Right lobe of liver (tissue), 6 donors: Measurements from ENCODE around the gene PIK3R3. TPM values are rescaled to one million over a fixed set of nuclear protein-coding genes. Genes with fewer than 3 reads are reported as not detected.
A peak's percentile ranks its signal among the peaks of the same experiment; 100 is the strongest.

Source experiments
- ATAC-seq, 4 donors: fragments of 200-7000 bp; cut with Tn5 transposase; one replicate each; pipeline ENCODE4 v1.9.1; 2020; ENCODE audit warnings: mild to moderate bottlenecking in 4 of 4, moderate library complexity in 4 of 4
- DNase-seq, 3 donors: peaks; one replicate each; pipeline ENCODE4 v3.0.0-alpha.2; 2020
- H3K27ac ChIP-seq, 3 donors: fragments of 200-600 bp; one replicate each; pipeline ENCODE4 v1.8.0; 2022
- H3K27me3 ChIP-seq, 2 donors: fragments of 200-600 bp; one replicate each; pipeline ENCODE4 v1.8.0; 2022
- H3K36me3 ChIP-seq, 4 donors: fragments of 200-600 bp; sonication (generic) in 1 of 4; one replicate each; pipeline versions ENCODE4 v1.5.1 to v1.8.0; 2017 to 2022; ENCODE audit warnings: control low read depth in 1 of 4
- H3K4me1 ChIP-seq, 4 donors: fragments of 200-600 bp; sonication (generic) in 1 of 4; one replicate each; pipeline versions ENCODE4 v1.5.1 to v1.8.0; 2017 to 2022; ENCODE audit warnings: control low read depth in 1 of 4
- H3K4me3 ChIP-seq, 3 donors: fragments of 200-600 bp; one replicate each; pipeline ENCODE4 v1.8.0; 2022
- H3K9me3 ChIP-seq, 4 donors: fragments of 200-600 bp; sonication (generic) in 1 of 4; one replicate each; pipeline versions ENCODE4 v1.5.1 to v1.8.0; 2017 to 2022; ENCODE audit warnings: control low read depth in 1 of 4
- CTCF ChIP-seq, 4 donors: fragments of 200-600 bp in 3 of 4; fragments of 450-650 bp in 1 of 4; IDR thresholded peaks; one replicate each; pipeline versions ENCODE4 v1.5.1 to v1.8.0; 2016 to 2022; ENCODE audit warnings: antibody characterized with exemption in 4 of 4, mild to moderate bottlenecking in 2 of 4
- POLR2A ChIP-seq: fragments of 450-650 bp; IDR thresholded peaks from one replicate; pipeline ENCODE4 v1.6.1; 2017; ENCODE audit warnings: antibody characterized with exemption, mild to moderate bottlenecking
- WGBS: methylation state at CpG from one replicate; pipeline ENCODE4 v1.1.6; 2018; ENCODE audit warnings: low coverage, low lambda C conversion rate; ENCODE audit not compliant: insufficient coverage; ENCODE audit errors: missing lambda C conversion rate; 5-methylcytosine and 5-hydroxymethylcytosine counted together
- intact Hi-C, 2 donors: fragments of 100-400 bp; cut with DNase I; formaldehyde crosslinking; loops; one replicate each; pipeline versions ENCODE4 v1.11.2 to v1.14.1; 2022
- total RNA-seq, 6 experiments: library from RNA; depleted of rRNA in 2 of 6; stranded (reverse); fragments of >200 nt in 2 of 6; fragmentation: NEBNext Ultra II Directional in 3 of 6; extraction: Animal tissue kit (Norgen Biotek cat#: 25700) in 3 of 6; gene quantifications; one replicate each; pipeline versions ENCODE4 v1.1.0 to v1.2.4, GENCODE V29; 2016 to 2023
- donor health status: DM: no; HTN: yes; CAD: no.
- donor health status: DM: no; HTN: no; CAD: no.
- donor health status: DM: no; HTN: no; CAD: no.
- donor health status: DM: no; HTN: yes; CAD: no.
- donor health status: DM: no; HTN: yes; CAD: no.

Gene PIK3R3
- total RNA-seq, 6 experiments from 2014 or later, result 2.0 to 4.3 (median 2.8) TPM

GRCh38 chr1:46001081-46001785 is 131.2 kb downstream of the PIK3R3 start:
- Histone ChIP-seq H3K27ac (no peak overlapping the region), H3K4me1 (peaks cover 0 to 28% (median 3%) of the 10 kb centered on the region in 4 donors), H3K4me3 (no peak overlapping the region), H3K36me3 (peaks cover 0 to under 1% (median 0%) of the 10 kb centered on the region in 4 donors), H3K9me3 (no peaks in the 10 kb centered on the region), H3K27me3 (no peaks in the 10 kb centered on the region)
- intact Hi-C loops, result no loop called here
- no peak for TF ChIP-seq POLR2A
- no peak for TF ChIP-seq CTCF (IDR thresholded peaks at IDR 0.05)
- 93% methylated on average over 3 of the region's 3 CpGs for WGBS
- peak in 2 of 4 donors; percentile 8 to 29 for ATAC-seq
- no peak for DNase-seq

GRCh38 chr1:45999507-45999906 is 132.9 kb downstream of the PIK3R3 start:
- H3K36me3 ChIP-seq, result no peaks in the 10 kb centered on the region
- TF ChIP-seq POLR2A, result no peak
- intact Hi-C loops, result no loop called here
- DNase-seq, result no peak
- 100% methylated on average over 2 of the region's 2 CpGs for WGBS
- H3K27ac ChIP-seq, result no peak overlapping the region
- no peaks in the 10 kb centered on the region for H3K9me3 ChIP-seq
- no peak overlapping the region for H3K4me3 ChIP-seq
- no peak for ATAC-seq
- H3K4me1 ChIP-seq, result peaks cover 0 to 16% (median 3%) of the 10 kb centered on the region in 4 donors
- H3K27me3 ChIP-seq, result no peaks in the 10 kb centered on the region

GRCh38 chr1:45998020-45998617 is 134.3 kb downstream of the PIK3R3 start:
- intact Hi-C loops, result no loop called here
- no peak overlapping the region for H3K27ac ChIP-seq
- H3K36me3 ChIP-seq, result no peaks in the 10 kb centered on the region
- no peaks in the 10 kb centered on the region for H3K9me3 ChIP-seq
- WGBS, result 85% methylated on average over 3 of the region's 3 CpGs
- peaks cover 0 to 5% (median 2%) of the 10 kb centered on the region in 4 donors for H3K4me1 ChIP-seq
- TF ChIP-seq CTCF (IDR thresholded peaks at IDR 0.05), result no peak
- TF ChIP-seq POLR2A, result no peak
- no peak for DNase-seq
- H3K4me3 ChIP-seq, result no peak overlapping the region
- H3K27me3 ChIP-seq, result no peaks in the 10 kb centered on the region
- ATAC-seq, result no peak

- ATAC-seq (no peak), DNase-seq (no peak)
- Histone ChIP-seq H3K36me3 (no peaks in the 10 kb centered on the region), H3K27ac (no peak overlapping the region), H3K4me3 (no peak overlapping the region), H3K27me3 (no peaks in the 10 kb centered on the region), H3K9me3 (no peaks in the 10 kb centered on the region), H3K4me1 (no peaks in the 10 kb centered on the region)
- TF ChIP-seq POLR2A (no peak), CTCF (IDR thresholded peaks at IDR 0.05) (no peak)
- 81% methylated on average over 5 of the region's 8 CpGs for WGBS
- intact Hi-C loops, result no loop called here
Measured at GRCh38 chr1:45995298-45995697, 137.1 kb downstream of the PIK3R3 start.

GRCh38 chr1:45994423-45994822 is 138.0 kb downstream of the PIK3R3 start:
- Histone ChIP-seq H3K4me3 (no peak overlapping the region), H3K36me3 (no peaks in the 10 kb centered on the region), H3K4me1 (no peaks in the 10 kb centered on the region), H3K9me3 (no peaks in the 10 kb centered on the region), H3K27ac (no peak overlapping the region), H3K27me3 (no peaks in the 10 kb centered on the region)
- WGBS, result 93% methylated on average over 3 of the region's 6 CpGs
- no peak for TF ChIP-seq CTCF (IDR thresholded peaks at IDR 0.05)
- no peak for TF ChIP-seq POLR2A
- intact Hi-C loops, result no loop called here
- DNase-seq, result no peak
- no peak for ATAC-seq
